Skeletal muscle tissue (tissue), 5 donors: ENCODE results near the gene TMEM245. TPM values are rescaled to one million over a fixed set of nuclear protein-coding genes. Genes with fewer than 3 reads are reported as not detected.

Source experiments
- H3K27ac ChIP-seq: one replicate; pipeline ENCODE4 v1.7.0; 2013; ENCODE audit warnings: mild to moderate bottlenecking, low read depth, low read length, inconsistent platforms
- H3K27me3 ChIP-seq, 3 donors: one replicate each; pipeline ENCODE4 v1.7.0; 2013; ENCODE audit warnings: low read length in 3 of 3; ENCODE audit not compliant: control insufficient read depth in 3 of 3, insufficient read depth in 3 of 3
- H3K36me3 ChIP-seq, 3 donors: one replicate each; pipeline ENCODE4 v1.7.0; 2013; ENCODE audit warnings: low read length in 3 of 3; ENCODE audit not compliant: control insufficient read depth in 3 of 3, insufficient read depth in 3 of 3
- H3K4me1 ChIP-seq, 3 donors: one replicate each; pipeline ENCODE4 v1.7.0; 2013; ENCODE audit warnings: low read length in 3 of 3, mild to moderate bottlenecking in 3 of 3; ENCODE audit not compliant: control insufficient read depth in 3 of 3, insufficient read depth in 3 of 3
- H3K4me3 ChIP-seq, 3 donors: one replicate each; pipeline ENCODE4 v1.7.0; 2013; ENCODE audit warnings: low read length in 3 of 3
- H3K9ac ChIP-seq, 3 donors: one replicate each; pipeline ENCODE4 v1.7.0; 2013; ENCODE audit warnings: low read length in 3 of 3, mild to moderate bottlenecking in 3 of 3, moderate library complexity in 2 of 3, low read depth in 1 of 3
- H3K9me3 ChIP-seq, 3 donors: one replicate each; pipeline ENCODE4 v1.7.0; 2013; ENCODE audit warnings: low read length in 3 of 3; ENCODE audit not compliant: control insufficient read depth in 3 of 3
- small RNA-seq: library from RNA; depleted of rRNA; stranded (forward); fragments of <200 nt; gene quantifications from one replicate; pipeline ENCODE3, GENCODE V24; 2014
- total RNA-seq: library from RNA; depleted of rRNA; stranded (reverse); fragments of >200 nt; gene quantifications from one replicate; pipeline ENCODE4 v1.2.3, GENCODE V29; 2014
- donor health status: Osteomylitis.

The TMEM245 gene
- total RNA-seq, 1 donor from 2014 or later: 62.6 TPM

GRCh38 chr9:108967916-108968315 lies 151.8 kb downstream of the TMEM245 start:
- H3K27me3 ChIP-seq: no peaks in the 10 kb centered on the region
- no peak overlapping the region for H3K27ac ChIP-seq
- no peak overlapping the region for H3K9ac ChIP-seq
- peaks cover 0 to 1% (median 0%) of the 10 kb centered on the region in 3 donors for H3K4me1 ChIP-seq
- no peak overlapping the region for H3K4me3 ChIP-seq
- H3K9me3 ChIP-seq: no peaks in the 10 kb centered on the region
- H3K36me3 ChIP-seq: peaks cover 0 to 11% (median 8%) of the 10 kb centered on the region in 3 donors

Small RNAs within 50 kb of the gene (small RNA-seq; reads per million reads assigned to genes)
- gene MIR32 (10.1 reads per million, percentile 92 among the genes with 10 or more reads in this experiment), gene RF00019 (not detected)

Other genes with a start within 250 kb of the TMEM245 start
- gene ELP1, start 185.8 kb downstream of the TMEM245 start, total RNA-seq: 24.5 TPM
- 3.1 TPM for gene ABITRAM, start 185.5 kb downstream of the TMEM245 start, total RNA-seq
- 24.5 TPM for gene CTNNAL1, start 106.4 kb downstream of the TMEM245 start, total RNA-seq
- gene FRRS1L, start 47.3 kb upstream of the TMEM245 start, total RNA-seq: 1.0 TPM
- 6.8 TPM for gene EPB41L4B, start 201.1 kb upstream of the TMEM245 start, total RNA-seq